ENCODE measurements around the gene SLC38A11.
"Not testable (repeated sequence)": the region's sequence is repeated elsewhere in the genome, so short reads cannot be mapped to it uniquely, and the experiment has no call there.

GRCh38 chr2:164992093-164992454 lies 36.7 kb upstream of the SLC38A11 start:
- TF ChIP-seq CTCF (conservative IDR thresholded peaks at IDR 0.05; ENCODE audit: low read depth in 2 of 2); EZH2 (IDR thresholded peaks at IDR 0.05; ENCODE audit: low read depth, unreplicated experiment); POLR2AphosphoS5 (IDR thresholded peaks at IDR 0.05; ENCODE audit: low read depth); EZH2phosphoT487 (IDR thresholded peaks at IDR 0.05; ENCODE audit: unreplicated experiment); JUNB (IDR thresholded peaks at IDR 0.05; ENCODE audit: unreplicated experiment); CREB1 (CRISPR knock-in tag; IDR thresholded peaks at IDR 0.05; ENCODE audit: low read depth): not testable (repeated sequence)
- TF ChIP-seq, protein P1, sequence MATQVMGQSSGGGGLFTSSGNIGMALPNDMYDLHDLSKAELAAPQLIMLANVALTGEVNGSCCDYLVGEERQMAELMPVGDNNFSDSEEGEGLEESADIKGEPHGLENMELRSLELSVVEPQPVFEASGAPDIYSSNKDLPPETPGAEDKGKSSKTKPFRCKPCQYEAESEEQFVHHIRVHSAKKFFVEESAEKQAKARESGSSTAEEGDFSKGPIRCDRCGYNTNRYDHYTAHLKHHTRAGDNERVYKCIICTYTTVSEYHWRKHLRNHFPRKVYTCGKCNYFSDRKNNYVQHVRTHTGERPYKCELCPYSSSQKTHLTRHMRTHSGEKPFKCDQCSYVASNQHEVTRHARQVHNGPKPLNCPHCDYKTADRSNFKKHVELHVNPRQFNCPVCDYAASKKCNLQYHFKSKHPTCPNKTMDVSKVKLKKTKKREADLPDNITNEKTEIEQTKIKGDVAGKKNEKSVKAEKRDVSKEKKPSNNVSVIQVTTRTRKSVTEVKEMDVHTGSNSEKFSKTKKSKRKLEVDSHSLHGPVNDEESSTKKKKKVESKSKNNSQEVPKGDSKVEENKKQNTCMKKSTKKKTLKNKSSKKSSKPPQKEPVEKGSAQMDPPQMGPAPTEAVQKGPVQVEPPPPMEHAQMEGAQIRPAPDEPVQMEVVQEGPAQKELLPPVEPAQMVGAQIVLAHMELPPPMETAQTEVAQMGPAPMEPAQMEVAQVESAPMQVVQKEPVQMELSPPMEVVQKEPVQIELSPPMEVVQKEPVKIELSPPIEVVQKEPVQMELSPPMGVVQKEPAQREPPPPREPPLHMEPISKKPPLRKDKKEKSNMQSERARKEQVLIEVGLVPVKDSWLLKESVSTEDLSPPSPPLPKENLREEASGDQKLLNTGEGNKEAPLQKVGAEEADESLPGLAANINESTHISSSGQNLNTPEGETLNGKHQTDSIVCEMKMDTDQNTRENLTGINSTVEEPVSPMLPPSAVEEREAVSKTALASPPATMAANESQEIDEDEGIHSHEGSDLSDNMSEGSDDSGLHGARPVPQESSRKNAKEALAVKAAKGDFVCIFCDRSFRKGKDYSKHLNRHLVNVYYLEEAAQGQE (IDR thresholded peaks at IDR 0.05; ENCODE audit: unreplicated experiment) = not testable (repeated sequence)

All from GM23338 (cell line).